ENCODE measurements around the gene UBR1.

GRCh38 chr15:42914728-42915497 is 190.9 kb downstream of the UBR1 start:
- no peak for TF ChIP-seq ZSCAN18 (CRISPR knock-in tag; IDR thresholded peaks at IDR 0.05)
- no peak for TF ChIP-seq E2F4 (CRISPR knock-in tag; IDR thresholded peaks at IDR 0.05; ENCODE audit: borderline replicate concordance, low read depth)
- no peak for TF ChIP-seq CTCF (IDR thresholded peaks at IDR 0.05)
- TF ChIP-seq SMAD4 (CRISPR knock-in tag; IDR thresholded peaks at IDR 0.05), result no peak
- no peak for TF ChIP-seq AFF4 (CRISPR knock-in tag; IDR thresholded peaks at IDR 0.05; ENCODE audit: borderline replicate concordance)
- TF ChIP-seq MLX (CRISPR knock-in tag; IDR thresholded peaks at IDR 0.05), result no peak
- TF ChIP-seq NR2C2 (CRISPR knock-in tag; IDR thresholded peaks at IDR 0.05), result no peak
- TF ChIP-seq JAZF1 (CRISPR knock-in tag; IDR thresholded peaks at IDR 0.05), result no peak
- no peak for TF ChIP-seq NFATC4 (CRISPR knock-in tag; IDR thresholded peaks at IDR 0.05)
